Fibroblast of lung (primary cell): ENCODE results near the gene KCNAB2. TPM values are rescaled to one million over a fixed set of nuclear protein-coding genes. Genes with fewer than 3 reads are reported as not detected.
A peak's percentile ranks its signal among the peaks of the same experiment; 100 is the strongest.

ENCODE experiments used
- DNase-seq, 2 donors: peaks; one replicate each; pipeline versions ENCODE4 v3.0.0 to v3.0.0-alpha.2; 2010; ENCODE audit warnings: low read depth in 2 of 2
- H2AFZ ChIP-seq: 2 replicates; pipeline ENCODE4 v1.5.1; 2012; ENCODE audit warnings: low read length, control low read depth, inconsistent platforms
- H3K27ac ChIP-seq: 2 replicates; pipeline ENCODE4 v1.5.1; 2011; ENCODE audit warnings: low read length, control low read depth; ENCODE audit not compliant: insufficient read depth
- H3K27me3 ChIP-seq: 2 replicates; pipeline ENCODE4 v1.5.1; 2011; ENCODE audit warnings: mild to moderate bottlenecking, low read length; ENCODE audit not compliant: control insufficient read depth, insufficient read depth
- H3K36me3 ChIP-seq: 2 replicates; pipeline ENCODE4 v1.5.1; 2011; ENCODE audit warnings: low read length; ENCODE audit not compliant: control insufficient read depth, insufficient read depth
- H3K4me1 ChIP-seq: 2 replicates; pipeline ENCODE4 v1.5.1; 2011; ENCODE audit warnings: low read length; ENCODE audit not compliant: control insufficient read depth, insufficient read depth; ENCODE audit errors: extremely low read depth
- H3K4me2 ChIP-seq: 2 replicates; pipeline ENCODE4 v1.5.1; 2011; ENCODE audit warnings: low read length, control low read depth; ENCODE audit not compliant: insufficient read depth; ENCODE audit errors: extremely low read depth
- H3K4me3 ChIP-seq, 4 experiments: fragments of 200-600 bp in 1 of 4; sonication (generic) in 1 of 4; replicated peaks in 1 of 4; 2 replicates each; pipeline ENCODE4 v1.5.1; 2011 to 2016; ENCODE audit warnings: low read length in 4 of 4, low read depth in 3 of 4, mild to moderate bottlenecking in 3 of 4, control low read depth in 2 of 4, inconsistent platforms in 1 of 4, mixed read lengths in 1 of 4; ENCODE audit not compliant: insufficient read depth in 1 of 4; ENCODE audit errors: control extremely low read depth in 1 of 4
- H3K79me2 ChIP-seq: 2 replicates; pipeline ENCODE4 v1.5.1; 2012; ENCODE audit warnings: mild to moderate bottlenecking, low read length, inconsistent platforms; ENCODE audit not compliant: control insufficient read depth, insufficient read depth
- H3K9ac ChIP-seq: 2 replicates; pipeline ENCODE4 v1.5.1; 2011; ENCODE audit warnings: mild to moderate bottlenecking, low read length, control low read depth; ENCODE audit not compliant: insufficient read depth
- H3K9me3 ChIP-seq: 2 replicates; pipeline ENCODE4 v1.5.1; 2012; ENCODE audit warnings: low read depth, low read length; ENCODE audit not compliant: control insufficient read depth, insufficient read depth
- H4K20me1 ChIP-seq: 2 replicates; pipeline ENCODE4 v1.5.1; 2011; ENCODE audit warnings: low read length; ENCODE audit not compliant: control insufficient read depth, insufficient read depth; ENCODE audit errors: extremely low read depth
- CTCF ChIP-seq, 2 donors: IDR thresholded peaks in 1 of 2; conservative IDR thresholded peaks in 1 of 2; 1 replicate in 1 of 2; 2 replicates in 1 of 2; pipeline ENCODE4 v1.5.1; 2011 to 2012; ENCODE audit warnings: low read length in 2 of 2, control low read depth in 1 of 2, inconsistent platforms in 1 of 2, low read depth in 1 of 2, mild to moderate bottlenecking in 1 of 2
- EZH2 ChIP-seq: IDR thresholded peaks from 2 replicates; pipeline ENCODE4 v1.5.1; 2012; ENCODE audit warnings: low read length, control low read depth, mild to moderate bottlenecking; ENCODE audit errors: missing control alignments
- polyA plus RNA-seq, 2 donors: library from polyadenylated mRNA; depleted of rRNA in 1 of 2; stranded (reverse) in 1 of 2; unstranded in 1 of 2; fragments of >200 nt; gene quantifications; 2 replicates each; pipeline ENCODE4 v1.2.1, GENCODE V29; 2011 to 2012; ENCODE audit warnings: missing spikeins in 1 of 2
- total RNA-seq: library from RNA; depleted of rRNA; stranded (reverse); fragments of >200 nt; gene quantifications from 2 replicates; pipeline ENCODE4 v1.2.1, GENCODE V29; 2014

Gene KCNAB2
- total and polyA plus RNA-seq, 2 donors (not counting 1 experiment from before 2014, with no cell fraction given): 2.2 to 2.5 TPM

GRCh38 chr1:6113745-6114144 is 68.1 kb downstream of the KCNAB2 start:
- no peak overlapping the region for H3K27ac ChIP-seq
- no peaks in the 10 kb centered on the region for H3K79me2 ChIP-seq
- H3K36me3 ChIP-seq: no peaks in the 10 kb centered on the region
- DNase-seq: no peak
- H4K20me1 ChIP-seq: no peaks in the 10 kb centered on the region
- no peak overlapping the region for H2AFZ ChIP-seq
- no peak overlapping the region for H3K9ac ChIP-seq
- H3K4me3 ChIP-seq: no peak overlapping the region
- H3K4me1 ChIP-seq: no peaks in the 10 kb centered on the region
- H3K9me3 ChIP-seq: no peaks in the 10 kb centered on the region
- H3K27me3 ChIP-seq: no peaks in the 10 kb centered on the region
- H3K4me2 ChIP-seq: no peak overlapping the region
- TF ChIP-seq CTCF (conservative IDR thresholded peaks at IDR 0.05 in 1 of 2, IDR thresholded peaks at IDR 0.05 in 1 of 2; ENCODE audit: low read depth in 1 of 2, low read length in 2 of 2): no peak
- no peak for TF ChIP-seq EZH2

- no peaks in the 10 kb centered on the region for H4K20me1 ChIP-seq
- H3K4me2 ChIP-seq: no peak overlapping the region
- H3K4me3 ChIP-seq: no peak overlapping the region
- TF ChIP-seq CTCF (conservative IDR thresholded peaks at IDR 0.05 in 1 of 2, IDR thresholded peaks at IDR 0.05 in 1 of 2; ENCODE audit: low read depth in 1 of 2, low read length in 2 of 2) (no peak), EZH2 (no peak)
- no peaks in the 10 kb centered on the region for H3K27me3 ChIP-seq
- no peak overlapping the region for H2AFZ ChIP-seq
- H3K79me2 ChIP-seq: no peaks in the 10 kb centered on the region
- no peaks in the 10 kb centered on the region for H3K36me3 ChIP-seq
- no peak overlapping the region for H3K27ac ChIP-seq
- H3K9ac ChIP-seq: no peak overlapping the region
- H3K4me1 ChIP-seq: no peaks in the 10 kb centered on the region
- DNase-seq: peak; percentile 3 to 4
- no peaks in the 10 kb centered on the region for H3K9me3 ChIP-seq
Measured at GRCh38 chr1:6116137-6116536, 70.4 kb downstream of the KCNAB2 start.

- TF ChIP-seq CTCF (conservative IDR thresholded peaks at IDR 0.05 in 1 of 2, IDR thresholded peaks at IDR 0.05 in 1 of 2; ENCODE audit: low read depth in 1 of 2, low read length in 2 of 2) (no peak), EZH2 (no peak)
- Histone ChIP-seq H3K79me2 (no peaks in the 10 kb centered on the region), H3K9me3 (no peaks in the 10 kb centered on the region), H3K9ac (no peak overlapping the region), H3K27ac (no peak overlapping the region), H3K4me1 (no peaks in the 10 kb centered on the region), H2AFZ (no peak overlapping the region), H3K4me3 (no peak overlapping the region), H3K4me2 (no peak overlapping the region), H4K20me1 (no peaks in the 10 kb centered on the region), H3K27me3 (no peaks in the 10 kb centered on the region), H3K36me3 (no peaks in the 10 kb centered on the region)
- DNase-seq: no peak
Measured at GRCh38 chr1:6117064-6117463, 71.4 kb downstream of the KCNAB2 start.
